Measurements from ENCODE around the gene NPAS4.
"Not testable (repeated sequence)": the region's sequence is repeated elsewhere in the genome, so short reads cannot be mapped to it uniquely, and the experiment has no call there.

NPAS4 gene

DNA sequence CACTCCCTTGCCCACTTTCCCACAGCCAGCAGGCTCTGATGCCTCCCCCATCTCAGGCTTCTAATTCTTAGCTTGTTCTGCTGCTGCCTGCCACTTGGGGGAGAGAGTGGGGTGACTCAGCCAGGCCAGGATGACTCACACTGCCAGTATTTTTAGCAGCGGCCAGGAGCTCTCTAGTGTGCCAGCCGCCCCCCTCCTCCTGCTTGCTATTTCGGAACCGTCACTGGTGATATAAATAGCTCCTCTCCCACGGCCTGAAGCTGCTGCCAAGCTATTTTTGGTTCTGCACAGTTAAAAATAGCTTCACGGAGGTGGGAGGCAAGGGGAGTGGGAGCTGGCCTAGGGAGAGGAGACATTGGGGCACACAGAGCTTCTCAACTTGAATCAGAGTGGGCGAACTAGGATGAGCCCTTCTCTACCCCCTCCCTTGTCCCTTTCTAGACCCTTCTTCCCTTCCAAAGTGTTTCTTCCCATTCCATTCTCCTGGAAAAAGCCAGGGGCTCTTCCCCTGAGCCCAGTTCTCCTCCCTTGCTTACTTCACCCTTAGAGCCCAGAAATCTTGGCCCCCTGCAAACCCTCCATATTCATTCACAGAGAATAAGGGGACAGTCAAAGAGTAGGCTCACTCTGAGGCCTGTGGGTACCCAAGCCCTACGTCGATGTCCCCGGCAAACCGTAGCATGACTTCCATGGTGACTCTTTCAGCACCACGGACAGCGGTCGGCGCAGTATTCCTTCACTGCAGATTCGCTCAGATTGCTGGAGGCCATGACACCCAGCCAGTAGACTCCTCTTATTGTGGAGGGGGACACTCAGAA is 2.5 kb upstream of the NPAS4 start:
- no peak overlapping the region for H3K4me3 ChIP-seq (ENCODE audit: extremely low read depth, insufficient read depth, low read length, poor library complexity, severe bottlenecking)
- peak overlapping the region; percentile 83 for H3K27ac ChIP-seq (ENCODE audit: low read depth, low read length, severe bottlenecking)
- no peaks in the 10 kb centered on the region for H3K9me3 ChIP-seq (ENCODE audit: control insufficient read depth, low read length)
- H3K36me3 ChIP-seq (ENCODE audit: control insufficient read depth, insufficient read depth, low read length), result peaks cover 3% of the 10 kb centered on the region
- H3K4me1 ChIP-seq (ENCODE audit: control insufficient read depth, insufficient read depth, low read length, poor library complexity, severe bottlenecking), result peaks cover 26% of the 10 kb centered on the region
- WGBS, 2 experiments (ENCODE audit: insufficient coverage in 2 of 2), result 0 to 1% methylated on average over 9 to 16 of the region's 16 CpGs

DNA sequence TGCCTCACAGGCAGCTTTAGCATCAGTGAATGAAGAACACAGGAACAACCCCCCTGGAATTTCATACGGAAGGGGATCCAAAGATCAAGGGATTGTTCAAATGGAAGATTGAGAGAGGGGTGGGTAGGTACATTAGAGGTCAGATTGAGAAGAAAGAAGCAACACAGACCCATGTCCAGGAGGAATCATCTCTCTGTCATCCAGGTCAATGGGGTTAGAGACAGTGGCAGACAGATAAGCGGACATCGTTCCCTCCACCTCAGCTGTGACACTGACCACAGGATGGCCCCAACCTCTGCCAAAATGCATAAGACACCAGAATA is 1.9 kb upstream of the NPAS4 start:
- Histone ChIP-seq H3K27ac (ENCODE audit: low read depth, low read length, severe bottlenecking) (no peak overlapping the region), H3K9me3 (ENCODE audit: control insufficient read depth, low read length) (no peaks in the 10 kb centered on the region), H3K4me3 (ENCODE audit: extremely low read depth, insufficient read depth, low read length, poor library complexity, severe bottlenecking) (no peak overlapping the region), H3K36me3 (ENCODE audit: control insufficient read depth, insufficient read depth, low read length) (peaks cover 3% of the 10 kb centered on the region), H3K4me1 (ENCODE audit: control insufficient read depth, insufficient read depth, low read length, poor library complexity, severe bottlenecking) (peaks cover 26% of the 10 kb centered on the region)
- WGBS, 2 experiments (ENCODE audit: insufficient coverage in 2 of 2), result 69 to 75% methylated on average over 2 to 3 of the region's 3 CpGs

DNA sequence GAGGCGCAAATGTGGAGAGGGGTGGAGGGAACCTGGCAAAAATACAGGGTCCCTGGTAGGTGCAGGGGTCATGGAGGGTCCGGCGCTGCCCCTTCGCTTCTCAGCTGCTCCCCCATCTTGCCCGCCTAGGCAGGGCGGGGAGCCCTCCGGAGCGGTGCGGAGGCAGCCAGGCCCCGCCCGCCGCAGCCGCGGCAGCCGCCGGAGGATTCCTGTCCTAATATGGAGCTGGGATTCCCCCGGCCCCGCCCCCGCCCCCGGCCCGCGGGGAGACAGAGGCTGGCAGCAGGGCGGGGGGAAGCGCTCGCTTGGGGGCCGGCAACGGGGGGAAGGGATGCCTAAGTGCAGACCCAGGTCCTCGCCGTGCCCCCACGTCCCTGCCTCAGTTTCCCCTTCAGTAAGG is 1.0 kb upstream of the NPAS4 start:
- H3K4me3 ChIP-seq (ENCODE audit: extremely low read depth, insufficient read depth, low read length, poor library complexity, severe bottlenecking), result no peak overlapping the region

DNA sequence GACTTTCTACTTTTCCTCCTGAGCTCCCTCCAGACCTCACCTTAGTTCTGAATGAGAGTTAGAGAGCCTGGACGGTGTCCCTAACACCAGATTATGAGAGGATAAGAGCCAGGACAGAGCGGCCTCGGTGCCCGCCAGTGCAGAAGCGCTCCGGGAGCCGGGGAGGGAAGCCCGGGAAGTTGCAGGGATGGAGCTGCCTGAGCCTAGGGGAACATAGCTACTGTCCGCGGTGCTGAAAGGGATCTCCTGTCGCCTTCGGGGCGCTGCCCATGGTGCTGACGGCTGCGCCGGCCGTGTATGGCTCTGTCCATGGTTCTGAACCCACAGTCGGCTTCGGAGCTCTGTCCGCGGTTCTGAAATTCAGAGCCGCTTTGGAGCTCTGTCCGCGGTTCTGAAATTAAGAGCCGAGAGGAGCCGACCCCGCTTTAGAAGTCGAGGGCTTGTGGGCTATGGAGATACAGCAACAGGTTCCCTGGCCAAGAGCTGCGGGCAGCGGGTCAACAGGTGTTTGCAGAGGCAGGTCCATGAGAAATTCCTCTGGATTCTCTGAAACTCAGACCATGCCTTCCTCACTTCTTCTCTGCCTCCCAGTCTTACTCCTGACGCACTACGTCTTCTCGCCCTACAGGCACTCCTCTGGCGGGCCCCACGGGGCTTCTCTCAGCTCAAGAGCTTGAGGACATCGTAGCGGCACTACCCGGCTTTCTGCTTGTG is 814 bp downstream of the NPAS4 start:
- no peak overlapping the region for H3K4me3 ChIP-seq (ENCODE audit: extremely low read depth, insufficient read depth, low read length, poor library complexity, severe bottlenecking)
- H3K9me3 ChIP-seq (ENCODE audit: control insufficient read depth, low read length), result no peaks in the 10 kb centered on the region
- peaks cover 26% of the 10 kb centered on the region for H3K4me1 ChIP-seq (ENCODE audit: control insufficient read depth, insufficient read depth, low read length, poor library complexity, severe bottlenecking)
- H3K27ac ChIP-seq (ENCODE audit: low read depth, low read length, severe bottlenecking), result no peak overlapping the region
- peaks cover 9% of the 10 kb centered on the region for H3K36me3 ChIP-seq (ENCODE audit: control insufficient read depth, insufficient read depth, low read length)
- WGBS, 2 experiments (ENCODE audit: insufficient coverage in 2 of 2), result 20 to 28% methylated on average over 27 to 35 of the region's 38 CpGs

More for the DNA sequence above, 1.0 kb upstream of the NPAS4 start:
- Histone ChIP-seq H3K4me1 (ENCODE audit: control insufficient read depth, insufficient read depth, low read length, poor library complexity, severe bottlenecking) (peaks cover 26% of the 10 kb centered on the region), H3K27ac (ENCODE audit: low read depth, low read length, severe bottlenecking) (no peak overlapping the region), H3K9me3 (ENCODE audit: control insufficient read depth, low read length) (no peaks in the 10 kb centered on the region), H3K36me3 (ENCODE audit: control insufficient read depth, insufficient read depth, low read length) (peaks cover 3% of the 10 kb centered on the region)
- WGBS, 2 experiments (ENCODE audit: insufficient coverage in 2 of 2), result 2 to 5% methylated on average over 17 to 30 of the region's 30 CpGs

DNA sequence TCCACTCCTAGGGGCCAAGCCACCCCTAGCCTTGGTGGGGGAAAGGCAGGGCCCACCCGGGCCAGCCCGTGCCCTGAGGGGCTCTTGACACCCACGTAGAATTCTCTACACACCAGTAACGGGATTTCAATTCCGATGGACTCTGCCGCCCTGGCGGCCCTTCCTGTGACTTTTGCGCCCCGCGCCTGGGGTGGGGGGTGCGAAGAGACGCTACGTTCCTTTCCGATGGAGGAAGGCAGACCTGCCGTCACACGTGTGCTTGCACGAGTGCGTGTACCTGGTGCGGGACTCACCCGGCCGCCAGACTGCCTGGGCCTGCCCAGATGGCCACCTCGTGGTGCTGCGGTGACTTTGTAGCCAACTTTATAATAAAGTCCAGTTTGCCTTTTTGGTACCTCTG is 5.5 kb downstream of the NPAS4 start:
- no peaks in the 10 kb centered on the region for H3K9me3 ChIP-seq (ENCODE audit: control insufficient read depth, low read length)
- no peaks in the 10 kb centered on the region for H3K4me1 ChIP-seq (ENCODE audit: control insufficient read depth, insufficient read depth, low read length, poor library complexity, severe bottlenecking)
- 94 to 95% methylated on average over 21 to 23 of the region's 23 CpGs for WGBS, 2 experiments (ENCODE audit: insufficient coverage in 2 of 2)
- H3K36me3 ChIP-seq (ENCODE audit: control insufficient read depth, insufficient read depth, low read length), result peaks cover 14% of the 10 kb centered on the region
- H3K4me3 ChIP-seq (ENCODE audit: extremely low read depth, insufficient read depth, low read length, poor library complexity, severe bottlenecking), result no peak overlapping the region
- H3K27ac ChIP-seq (ENCODE audit: low read depth, low read length, severe bottlenecking), result no peak overlapping the region

DNA sequence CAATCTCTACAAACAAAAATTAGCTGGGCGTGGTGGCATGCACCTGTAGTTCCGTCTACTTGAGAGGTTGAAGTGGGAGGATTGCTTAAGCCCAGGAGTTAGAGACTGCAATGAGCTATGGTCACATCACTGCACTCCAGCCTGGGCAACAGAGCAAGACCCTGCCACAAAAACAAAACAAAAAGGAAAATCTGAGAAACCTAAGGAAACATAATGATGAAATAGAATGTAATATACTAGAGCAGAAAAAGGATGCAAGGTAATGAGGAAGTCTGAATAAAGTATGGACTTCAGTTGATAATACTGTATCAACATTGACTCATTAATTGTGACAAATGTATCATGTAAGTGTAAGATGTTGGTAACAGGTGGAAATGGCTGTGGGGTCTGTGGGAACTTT is 8.1 kb downstream of the NPAS4 start:
- WGBS, 2 experiments (ENCODE audit: insufficient coverage in 2 of 2), result 94% methylated on average over 2 of the region's 2 CpGs; no CpG with 5 or more reads in 1 of the 2 experiments

DNA sequence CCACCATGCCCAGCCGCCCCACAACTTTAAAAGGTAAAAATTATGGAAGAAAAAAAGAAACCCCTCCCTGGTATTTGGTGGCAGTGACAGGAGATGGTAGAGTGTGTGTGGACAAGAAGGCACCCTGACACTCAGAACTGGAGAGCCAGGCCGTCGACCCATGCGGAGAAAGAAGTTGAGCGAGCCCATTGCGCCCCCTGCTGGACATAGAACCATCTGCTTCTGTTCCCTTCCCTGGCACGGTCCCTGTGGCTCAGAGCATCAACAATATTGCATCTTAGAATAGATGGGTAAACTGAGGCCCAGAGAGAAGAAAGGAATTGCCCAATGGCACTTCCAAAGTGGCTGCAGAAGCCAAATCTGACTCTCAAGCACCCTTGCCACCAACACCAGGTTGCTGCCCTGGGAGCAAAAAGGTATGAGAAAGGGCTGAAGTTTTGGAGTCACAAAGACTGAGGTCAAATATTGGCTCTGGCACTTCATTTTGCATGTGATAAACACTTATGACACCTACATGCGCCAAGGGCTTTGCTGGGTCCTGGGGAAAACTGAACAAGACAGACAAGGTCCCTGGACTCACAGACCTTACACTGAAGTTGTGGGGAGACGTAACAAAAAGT is 9.3 kb downstream of the NPAS4 start:
- Histone ChIP-seq H3K4me1 (ENCODE audit: control insufficient read depth, insufficient read depth, low read length, poor library complexity, severe bottlenecking) (no peaks in the 10 kb centered on the region), H3K27ac (ENCODE audit: low read depth, low read length, severe bottlenecking) (no peak overlapping the region), H3K36me3 (ENCODE audit: control insufficient read depth, insufficient read depth, low read length) (peaks cover 18% of the 10 kb centered on the region), H3K9me3 (ENCODE audit: control insufficient read depth, low read length) (no peaks in the 10 kb centered on the region), H3K4me3 (ENCODE audit: extremely low read depth, insufficient read depth, low read length, poor library complexity, severe bottlenecking) (no peak overlapping the region)
- 28 to 39% methylated on average over 4 to 7 of the region's 9 CpGs for WGBS, 2 experiments (ENCODE audit: insufficient coverage in 2 of 2)

More for the DNA sequence above, 8.1 kb downstream of the NPAS4 start:
- H3K4me3 ChIP-seq (ENCODE audit: extremely low read depth, insufficient read depth, low read length, poor library complexity, severe bottlenecking), result no peak overlapping the region
- no peak overlapping the region for H3K27ac ChIP-seq (ENCODE audit: low read depth, low read length, severe bottlenecking)
- H3K4me1 ChIP-seq (ENCODE audit: control insufficient read depth, insufficient read depth, low read length, poor library complexity, severe bottlenecking), result no peaks in the 10 kb centered on the region
- peaks cover 16% of the 10 kb centered on the region for H3K36me3 ChIP-seq (ENCODE audit: control insufficient read depth, insufficient read depth, low read length)
- no peaks in the 10 kb centered on the region for H3K9me3 ChIP-seq (ENCODE audit: control insufficient read depth, low read length)

DNA sequence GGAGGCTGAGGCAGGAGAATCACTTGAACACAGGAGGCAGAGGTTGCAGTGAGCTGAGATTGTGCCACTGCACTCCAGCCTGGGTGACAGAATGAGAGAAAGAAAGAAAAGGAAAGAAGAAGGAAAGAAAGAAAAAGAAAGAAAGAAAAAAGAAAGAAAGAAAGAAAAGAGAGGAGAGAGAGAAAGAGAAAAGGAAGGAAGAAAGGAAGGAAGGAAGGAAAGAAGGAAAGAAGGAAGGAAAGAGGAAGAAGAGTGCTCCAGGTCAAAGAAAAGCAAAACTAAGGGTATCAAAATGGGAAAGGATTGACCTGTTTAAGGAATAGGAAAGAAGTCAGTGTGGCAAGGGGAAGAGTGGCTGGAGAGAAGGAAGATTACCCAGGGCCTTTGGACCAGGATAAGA is 10.5 kb downstream of the NPAS4 start:
- H3K9me3 ChIP-seq (ENCODE audit: control insufficient read depth, low read length); H3K4me1 ChIP-seq (ENCODE audit: control insufficient read depth, insufficient read depth, low read length, poor library complexity, severe bottlenecking); H3K27ac ChIP-seq (ENCODE audit: low read depth, low read length, severe bottlenecking); H3K4me3 ChIP-seq (ENCODE audit: extremely low read depth, insufficient read depth, low read length, poor library complexity, severe bottlenecking): not testable (repeated sequence)
- peaks cover 27% of the 10 kb centered on the region for H3K36me3 ChIP-seq (ENCODE audit: control insufficient read depth, insufficient read depth, low read length)

DNA sequence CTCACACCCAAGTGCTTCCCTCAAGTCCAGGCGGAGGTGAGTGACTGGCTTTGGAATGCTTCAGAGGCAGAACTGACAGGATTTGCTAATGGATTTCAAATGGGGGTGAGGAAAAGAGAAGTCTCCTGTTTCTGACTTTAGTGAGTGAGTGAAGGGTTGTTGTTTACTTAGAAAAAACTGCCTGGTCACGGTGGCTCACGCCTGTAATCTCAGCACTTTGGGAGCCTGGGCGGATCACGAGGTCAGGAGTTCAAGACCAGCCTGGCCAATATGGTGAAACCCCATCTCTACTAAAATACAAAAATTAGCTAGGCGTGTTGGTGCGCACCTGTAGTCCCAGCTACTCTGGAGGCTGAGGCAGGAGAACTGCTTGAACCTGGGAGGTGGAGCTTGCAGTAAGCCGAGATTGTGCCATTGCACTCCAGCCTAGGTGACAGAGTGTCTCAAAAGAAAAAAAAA is 11.1 kb downstream of the NPAS4 start:
- not testable (repeated sequence) for H3K9me3 ChIP-seq (ENCODE audit: control insufficient read depth, low read length); H3K27ac ChIP-seq (ENCODE audit: low read depth, low read length, severe bottlenecking); H3K4me1 ChIP-seq (ENCODE audit: control insufficient read depth, insufficient read depth, low read length, poor library complexity, severe bottlenecking); H3K4me3 ChIP-seq (ENCODE audit: extremely low read depth, insufficient read depth, low read length, poor library complexity, severe bottlenecking)
- peaks cover 28% of the 10 kb centered on the region for H3K36me3 ChIP-seq (ENCODE audit: control insufficient read depth, insufficient read depth, low read length)
- 85 to 95% methylated on average over 5 to 7 of the region's 8 CpGs for WGBS, 2 experiments (ENCODE audit: insufficient coverage in 2 of 2)

DNA sequence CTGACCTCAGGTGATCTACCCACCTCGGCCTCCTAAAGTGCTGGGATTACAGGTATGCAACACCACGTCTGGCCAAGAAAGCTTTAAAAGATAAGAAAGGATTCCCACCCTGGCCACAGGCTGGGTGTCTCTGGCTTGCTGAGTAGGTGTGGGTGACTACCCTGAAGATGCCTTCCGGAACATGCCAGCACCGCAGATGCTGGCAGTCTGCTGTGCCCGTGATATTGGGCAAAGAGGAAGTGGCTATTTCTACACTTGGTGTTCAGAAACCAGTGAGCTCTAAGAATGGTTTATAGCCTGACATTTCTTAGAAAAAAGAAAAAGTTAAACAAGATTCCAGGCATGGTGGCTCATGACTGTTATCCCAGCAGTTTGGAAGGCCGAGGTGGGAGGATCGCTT is 11.8 kb downstream of the NPAS4 start:
- no peak overlapping the region for H3K4me3 ChIP-seq (ENCODE audit: extremely low read depth, insufficient read depth, low read length, poor library complexity, severe bottlenecking)
- no peaks in the 10 kb centered on the region for H3K4me1 ChIP-seq (ENCODE audit: control insufficient read depth, insufficient read depth, low read length, poor library complexity, severe bottlenecking)
- no peaks in the 10 kb centered on the region for H3K9me3 ChIP-seq (ENCODE audit: control insufficient read depth, low read length)
- no peak overlapping the region for H3K27ac ChIP-seq (ENCODE audit: low read depth, low read length, severe bottlenecking)
- WGBS, 2 experiments (ENCODE audit: insufficient coverage in 2 of 2), result 94 to 96% methylated on average over 5 to 7 of the region's 7 CpGs
- peaks cover 29% of the 10 kb centered on the region for H3K36me3 ChIP-seq (ENCODE audit: control insufficient read depth, insufficient read depth, low read length)

Data from mesodermal cell (in vitro differentiated cells).